Measurements from ENCODE around the gene RFX7.

RFX7 gene

GRCh38 chr15:56052395-56053045, 191.2 kb downstream of the RFX7 start:
- no peak for TF ChIP-seq EZH2 (IDR thresholded peaks at IDR 0.05)
- no peak for TF ChIP-seq FOXP2 (optimal IDR thresholded peaks at IDR 0.05; ENCODE audit: control extremely low read depth, extremely low read length, insufficient read depth)
- TF ChIP-seq POLR2AphosphoS5 (IDR thresholded peaks at IDR 0.05; ENCODE audit: borderline replicate concordance, low read depth, low read length): no peak

GRCh38 chr15:56051676-56052075, 192.0 kb downstream of the RFX7 start:
- DNase-seq (ENCODE audit: low read depth, low spot score): no peak
- H3K9me3 ChIP-seq (ENCODE audit: low read depth, low read length): no peaks in the 10 kb centered on the region
- no peaks in the 10 kb centered on the region for H3K36me3 ChIP-seq (ENCODE audit: insufficient read depth, low read length)
- TF ChIP-seq FOXP2 (optimal IDR thresholded peaks at IDR 0.05; ENCODE audit: control extremely low read depth, extremely low read length, insufficient read depth): no peak
- no peak for TF ChIP-seq EZH2 (IDR thresholded peaks at IDR 0.05)
- no peak for TF ChIP-seq POLR2AphosphoS5 (IDR thresholded peaks at IDR 0.05; ENCODE audit: borderline replicate concordance, low read depth, low read length)
- no peak overlapping the region for H3K9ac ChIP-seq (ENCODE audit: insufficient read length)
- no peak overlapping the region for H3K27ac ChIP-seq
- no peak overlapping the region for H3K4me3 ChIP-seq

More at GRCh38 chr15:56052395-56053045, 191.2 kb downstream of the RFX7 start:
- Histone ChIP-seq H3K4me3 (no peak overlapping the region), H3K9ac (ENCODE audit: insufficient read length) (no peak overlapping the region), H3K27ac (no peak overlapping the region), H3K36me3 (ENCODE audit: insufficient read depth, low read length) (no peaks in the 10 kb centered on the region), H3K9me3 (ENCODE audit: low read depth, low read length) (no peaks in the 10 kb centered on the region)
- no peak for DNase-seq (ENCODE audit: low read depth, low spot score)

GRCh38 chr15:56049577-56049976, 194.1 kb downstream of the RFX7 start:
- H3K36me3 ChIP-seq (ENCODE audit: insufficient read depth, low read length): no peaks in the 10 kb centered on the region
- no peak for DNase-seq (ENCODE audit: low read depth, low spot score)
- no peaks in the 10 kb centered on the region for H3K9me3 ChIP-seq (ENCODE audit: low read depth, low read length)
- no peak overlapping the region for H3K27ac ChIP-seq
- TF ChIP-seq EZH2 (IDR thresholded peaks at IDR 0.05) (no peak), FOXP2 (optimal IDR thresholded peaks at IDR 0.05; ENCODE audit: control extremely low read depth, extremely low read length, insufficient read depth) (no peak), POLR2AphosphoS5 (IDR thresholded peaks at IDR 0.05; ENCODE audit: borderline replicate concordance, low read depth, low read length) (no peak)
- no peak overlapping the region for H3K9ac ChIP-seq (ENCODE audit: insufficient read length)
- H3K4me3 ChIP-seq: no peak overlapping the region

GRCh38 chr15:56047354-56047753, 196.3 kb downstream of the RFX7 start:
- no peak for TF ChIP-seq EZH2 (IDR thresholded peaks at IDR 0.05)
- no peak for TF ChIP-seq FOXP2 (optimal IDR thresholded peaks at IDR 0.05; ENCODE audit: control extremely low read depth, extremely low read length, insufficient read depth)
- no peak for TF ChIP-seq POLR2AphosphoS5 (IDR thresholded peaks at IDR 0.05; ENCODE audit: borderline replicate concordance, low read depth, low read length)
- no peak overlapping the region for H3K9ac ChIP-seq (ENCODE audit: insufficient read length)
- H3K4me3 ChIP-seq: no peak overlapping the region
- H3K36me3 ChIP-seq (ENCODE audit: insufficient read depth, low read length): no peaks in the 10 kb centered on the region
- no peak overlapping the region for H3K27ac ChIP-seq
- no peak for DNase-seq (ENCODE audit: low read depth, low spot score)
- H3K9me3 ChIP-seq (ENCODE audit: low read depth, low read length): no peaks in the 10 kb centered on the region

- H3K9ac ChIP-seq (ENCODE audit: insufficient read length): no peak overlapping the region
- no peak for TF ChIP-seq POLR2AphosphoS5 (IDR thresholded peaks at IDR 0.05; ENCODE audit: borderline replicate concordance, low read depth, low read length)
- no peak for TF ChIP-seq FOXP2 (optimal IDR thresholded peaks at IDR 0.05; ENCODE audit: control extremely low read depth, extremely low read length, insufficient read depth)
- TF ChIP-seq EZH2 (IDR thresholded peaks at IDR 0.05): no peak
- H3K27ac ChIP-seq: no peak overlapping the region
- no peak overlapping the region for H3K4me3 ChIP-seq
- DNase-seq (ENCODE audit: low read depth, low spot score): no peak
- no peaks in the 10 kb centered on the region for H3K36me3 ChIP-seq (ENCODE audit: insufficient read depth, low read length)
- no peaks in the 10 kb centered on the region for H3K9me3 ChIP-seq (ENCODE audit: low read depth, low read length)
Observed at GRCh38 chr15:56045068-56045748, 198.5 kb downstream of the RFX7 start.

GRCh38 chr15:56042982-56043980, 200.4 kb downstream of the RFX7 start:
- TF ChIP-seq EZH2 (IDR thresholded peaks at IDR 0.05): no peak
- no peak for TF ChIP-seq FOXP2 (optimal IDR thresholded peaks at IDR 0.05; ENCODE audit: control extremely low read depth, extremely low read length, insufficient read depth)
- TF ChIP-seq POLR2AphosphoS5 (IDR thresholded peaks at IDR 0.05; ENCODE audit: borderline replicate concordance, low read depth, low read length): no peak
- DNase-seq (ENCODE audit: low read depth, low spot score): no peak
- Histone ChIP-seq H3K27ac (no peak overlapping the region), H3K4me3 (no peak overlapping the region), H3K9ac (ENCODE audit: insufficient read length) (no peak overlapping the region), H3K36me3 (ENCODE audit: insufficient read depth, low read length) (no peaks in the 10 kb centered on the region), H3K9me3 (ENCODE audit: low read depth, low read length) (no peaks in the 10 kb centered on the region)

GRCh38 chr15:56042498-56042897, 201.2 kb downstream of the RFX7 start:
- no peak overlapping the region for H3K4me3 ChIP-seq
- no peak overlapping the region for H3K27ac ChIP-seq
- no peak overlapping the region for H3K9ac ChIP-seq (ENCODE audit: insufficient read length)

GRCh38 chr15:56042031-56042430, 201.6 kb downstream of the RFX7 start:
- no peak for DNase-seq (ENCODE audit: low read depth, low spot score)
- no peak overlapping the region for H3K27ac ChIP-seq

More at GRCh38 chr15:56042498-56042897, 201.2 kb downstream of the RFX7 start:
- no peak for DNase-seq (ENCODE audit: low read depth, low spot score)
- H3K36me3 ChIP-seq (ENCODE audit: insufficient read depth, low read length): no peaks in the 10 kb centered on the region
- H3K9me3 ChIP-seq (ENCODE audit: low read depth, low read length): no peaks in the 10 kb centered on the region
- TF ChIP-seq EZH2 (IDR thresholded peaks at IDR 0.05) (no peak), POLR2AphosphoS5 (IDR thresholded peaks at IDR 0.05; ENCODE audit: borderline replicate concordance, low read depth, low read length) (no peak), FOXP2 (optimal IDR thresholded peaks at IDR 0.05; ENCODE audit: control extremely low read depth, extremely low read length, insufficient read depth) (no peak)

More at GRCh38 chr15:56042031-56042430, 201.6 kb downstream of the RFX7 start:
- Histone ChIP-seq H3K4me3 (no peak overlapping the region), H3K36me3 (ENCODE audit: insufficient read depth, low read length) (no peaks in the 10 kb centered on the region), H3K9me3 (ENCODE audit: low read depth, low read length) (no peaks in the 10 kb centered on the region), H3K9ac (ENCODE audit: insufficient read length) (no peak overlapping the region)
- TF ChIP-seq FOXP2 (optimal IDR thresholded peaks at IDR 0.05; ENCODE audit: control extremely low read depth, extremely low read length, insufficient read depth) (no peak), EZH2 (IDR thresholded peaks at IDR 0.05) (no peak), POLR2AphosphoS5 (IDR thresholded peaks at IDR 0.05; ENCODE audit: borderline replicate concordance, low read depth, low read length) (no peak)

All from SK-N-MC (cell line).